ENCODE measurements around the gene DDX42.
"Not testable (repeated sequence)": the region's sequence is repeated elsewhere in the genome, so short reads cannot be mapped to it uniquely, and the experiment has no call there.

Gene DDX42

GRCh38 chr17:63838631-63839171 is 64.7 kb downstream of the DDX42 start:
- DNase-seq (ENCODE audit: low spot score) = no peak

DNA sequence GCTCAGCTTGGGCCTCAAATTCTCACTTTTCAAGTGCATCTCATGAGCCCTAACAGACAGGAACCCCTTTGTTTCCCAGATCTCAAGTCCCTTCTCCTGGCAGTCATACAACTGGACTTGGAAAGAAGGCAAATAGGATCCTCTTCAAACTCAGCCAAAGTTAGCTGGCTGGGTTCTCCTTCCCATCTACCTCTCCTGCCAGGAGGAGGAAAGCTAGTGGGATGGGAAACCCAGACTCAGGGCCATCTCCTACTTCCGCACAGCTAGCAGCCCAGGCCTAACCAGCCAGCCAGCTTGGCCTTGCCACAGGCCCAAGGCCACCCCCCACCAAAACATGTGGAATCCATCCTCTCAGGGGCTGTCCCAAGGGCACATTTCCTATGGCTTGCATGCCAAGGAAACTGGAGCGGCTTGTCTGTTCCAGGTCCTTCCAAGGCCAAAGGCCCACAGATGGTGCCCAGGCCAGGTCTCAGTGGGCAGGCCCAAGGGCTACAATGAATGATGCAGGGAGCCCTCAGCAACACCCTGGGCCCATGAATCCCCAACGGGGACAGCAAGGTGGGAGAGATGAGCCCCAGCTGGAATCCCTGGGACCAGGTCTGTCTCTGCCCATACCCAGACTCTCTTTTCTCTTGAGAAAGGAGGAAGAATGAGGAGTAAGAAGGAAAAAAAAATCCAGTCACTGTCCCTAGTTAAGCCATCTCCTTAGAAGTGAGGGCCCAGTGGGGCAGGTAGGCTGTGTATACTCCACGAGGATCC is 66.8 kb downstream of the DDX42 start:
- DNase-seq (ENCODE audit: low spot score) = no peak

DNA sequence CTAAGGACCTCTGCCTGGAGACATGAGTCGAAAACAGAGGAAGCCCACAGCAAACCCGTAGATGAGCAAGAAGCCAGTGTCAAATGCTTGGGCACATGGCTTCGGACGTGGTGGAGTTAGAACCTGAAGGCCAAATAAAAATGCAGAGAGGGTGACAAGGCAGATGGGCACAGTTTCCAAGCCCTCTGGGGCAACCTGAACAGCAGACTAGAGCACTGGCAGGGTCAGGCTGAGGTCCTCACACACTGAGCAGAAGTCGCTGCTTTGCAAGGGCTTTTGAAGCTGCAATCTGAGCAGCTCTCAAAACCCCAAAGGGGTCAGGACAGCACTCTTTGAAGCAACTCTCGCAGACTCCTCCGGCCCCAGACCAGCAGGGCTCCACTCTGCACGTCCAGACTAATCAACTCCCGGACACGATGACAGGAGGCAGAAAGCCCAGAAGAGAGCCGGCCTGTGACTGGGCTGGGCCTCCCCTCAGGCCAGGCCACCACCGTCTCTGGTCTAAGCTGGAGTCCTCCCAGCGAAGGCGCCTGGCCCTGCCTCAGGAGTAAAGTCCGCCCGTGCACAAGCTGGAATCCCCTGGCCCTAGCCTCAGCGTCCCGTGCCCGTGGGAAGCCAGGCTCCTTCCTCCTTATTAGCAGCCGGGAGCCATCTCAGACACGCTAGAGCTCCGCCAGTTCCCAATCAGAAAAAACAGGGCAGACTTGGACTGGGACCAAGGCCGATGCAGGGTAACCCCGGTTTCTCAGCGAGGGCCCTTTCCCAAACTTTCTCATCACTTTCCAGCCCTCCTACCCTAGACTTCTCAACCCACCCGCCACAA is 67.6 kb downstream of the DDX42 start:
- DNase-seq (ENCODE audit: low spot score) = no peak

DNA sequence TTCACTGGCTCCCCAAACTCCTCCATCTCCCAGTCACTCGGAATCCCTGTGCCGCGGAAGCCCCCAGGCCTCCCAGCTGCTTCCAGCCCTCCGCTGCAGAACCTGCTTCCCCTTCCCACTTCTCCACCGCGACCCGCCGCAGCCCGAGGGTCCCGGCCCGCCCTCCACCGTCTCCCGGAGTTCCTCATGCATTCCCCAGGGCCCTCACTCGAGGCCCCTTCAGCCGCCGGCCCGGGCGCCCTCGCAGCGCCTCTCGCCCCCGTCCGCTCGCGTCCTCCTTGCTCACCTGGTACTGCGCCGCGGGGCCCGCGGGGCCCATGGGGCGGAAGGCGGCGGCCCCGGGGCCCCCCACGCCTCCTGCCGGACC is 68.2 kb downstream of the DDX42 start:
- no peak for DNase-seq (ENCODE audit: low spot score)

GRCh38 chr17:63842540-63843386 is 68.8 kb downstream of the DDX42 start, which contains the start of gene SMARCD2:
Gene SMARCD2 (minus strand): TSS chr17:63842685. CDS start chr17:63842674, 11 bp downstream.
- peak; percentile 97 for DNase-seq (ENCODE audit: low spot score)

GRCh38 chr17:63843387-63843888 is 69.5 kb downstream of the DDX42 start:
- peak; percentile 37 for DNase-seq (ENCODE audit: low spot score)

- DNase-seq (ENCODE audit: low spot score) = no peak
Measured at GRCh38 chr17:63843910-63844677, 70.1 kb downstream of the DDX42 start.

- no peak for DNase-seq (ENCODE audit: low spot score)
Measured at GRCh38 chr17:63845509-63845908, 71.5 kb downstream of the DDX42 start.

GRCh38 chr17:63847525-63848249 is 73.7 kb downstream of the DDX42 start:
- DNase-seq (ENCODE audit: low spot score) = no peak

- DNase-seq (ENCODE audit: low spot score) = no peak
Measured at GRCh38 chr17:63848834-63849689, 75.1 kb downstream of the DDX42 start.

- no peak for DNase-seq (ENCODE audit: low spot score)
Measured at GRCh38 chr17:63850401-63850800, 76.4 kb downstream of the DDX42 start.

GRCh38 chr17:63853260-63853659 is 79.3 kb downstream of the DDX42 start:
- no peak for DNase-seq (ENCODE audit: low spot score)

- DNase-seq (ENCODE audit: low spot score) = no peak
Measured at GRCh38 chr17:63854709-63855108, 80.7 kb downstream of the DDX42 start.

GRCh38 chr17:63855185-63855584 is 81.2 kb downstream of the DDX42 start:
- DNase-seq (ENCODE audit: low spot score) = no peak

DNA sequence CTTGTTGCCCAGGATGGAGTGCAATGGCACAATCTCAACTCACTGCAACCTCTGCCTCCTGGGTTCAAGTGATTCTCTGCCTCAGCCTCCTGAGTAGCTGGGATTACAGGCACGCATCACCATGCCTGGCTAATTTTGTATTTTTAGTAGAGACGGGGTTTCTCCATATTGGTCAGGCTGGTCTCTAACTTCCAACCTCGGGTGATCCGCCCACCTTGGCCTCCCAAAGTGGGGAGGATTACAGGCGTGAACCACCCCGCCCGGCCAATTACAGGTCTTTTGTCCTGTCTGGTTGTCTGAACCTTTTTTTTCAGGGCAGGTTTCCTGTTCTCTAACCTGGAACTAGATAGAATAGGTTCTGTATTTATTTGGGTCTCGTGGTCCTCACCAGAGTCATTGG is 82.5 kb downstream of the DDX42 start:
- DNase-seq (ENCODE audit: low spot score) = not testable (repeated sequence)

- no peak for DNase-seq (ENCODE audit: low spot score)
Measured at GRCh38 chr17:63859257-63859656, 85.3 kb downstream of the DDX42 start.

- DNase-seq (ENCODE audit: low spot score) = not testable (repeated sequence)
Measured at GRCh38 chr17:63866625-63867024, 92.7 kb downstream of the DDX42 start.
